ENCODE results near the gene EFNA5.

DNA sequence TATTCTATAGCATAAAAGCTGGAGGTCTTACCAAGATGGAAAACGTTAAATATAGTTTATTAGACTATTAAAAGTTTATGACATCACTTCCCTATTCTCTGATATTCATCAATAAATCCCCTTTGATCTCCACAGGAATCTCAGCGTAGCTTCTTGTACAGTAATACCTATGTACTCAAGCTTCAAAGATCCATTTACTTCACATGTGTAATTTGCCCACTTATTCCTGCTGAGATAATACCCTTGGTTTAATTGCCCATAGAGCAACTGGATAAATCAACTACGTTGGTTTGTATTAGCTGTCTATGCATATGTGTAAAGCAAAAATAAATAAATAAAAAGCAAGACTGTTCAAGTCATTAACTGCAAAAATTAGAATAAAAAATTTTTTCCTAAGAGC lies 219.7 kb downstream of the EFNA5 start:
- TF ChIP-seq, protein P1, sequence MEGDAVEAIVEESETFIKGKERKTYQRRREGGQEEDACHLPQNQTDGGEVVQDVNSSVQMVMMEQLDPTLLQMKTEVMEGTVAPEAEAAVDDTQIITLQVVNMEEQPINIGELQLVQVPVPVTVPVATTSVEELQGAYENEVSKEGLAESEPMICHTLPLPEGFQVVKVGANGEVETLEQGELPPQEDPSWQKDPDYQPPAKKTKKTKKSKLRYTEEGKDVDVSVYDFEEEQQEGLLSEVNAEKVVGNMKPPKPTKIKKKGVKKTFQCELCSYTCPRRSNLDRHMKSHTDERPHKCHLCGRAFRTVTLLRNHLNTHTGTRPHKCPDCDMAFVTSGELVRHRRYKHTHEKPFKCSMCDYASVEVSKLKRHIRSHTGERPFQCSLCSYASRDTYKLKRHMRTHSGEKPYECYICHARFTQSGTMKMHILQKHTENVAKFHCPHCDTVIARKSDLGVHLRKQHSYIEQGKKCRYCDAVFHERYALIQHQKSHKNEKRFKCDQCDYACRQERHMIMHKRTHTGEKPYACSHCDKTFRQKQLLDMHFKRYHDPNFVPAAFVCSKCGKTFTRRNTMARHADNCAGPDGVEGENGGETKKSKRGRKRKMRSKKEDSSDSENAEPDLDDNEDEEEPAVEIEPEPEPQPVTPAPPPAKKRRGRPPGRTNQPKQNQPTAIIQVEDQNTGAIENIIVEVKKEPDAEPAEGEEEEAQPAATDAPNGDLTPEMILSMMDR (IDR thresholded peaks at IDR 0.05): no peak
- TF ChIP-seq POLR2AphosphoS5 (IDR thresholded peaks at IDR 0.05; ENCODE audit: insufficient read depth in 1 of 2, low read depth in 1 of 2) (no peak), POLR2A (IDR thresholded peaks at IDR 0.05) (no peak)

All from vagina (tissue), 2 donors.